Measurements from ENCODE around the gene RPL22L1. TPM values are rescaled to one million over a fixed set of nuclear protein-coding genes. Genes with fewer than 3 reads are reported as not detected.
A peak's percentile ranks its signal among the peaks of the same experiment; 100 is the strongest.

RPL22L1 gene
- total RNA-seq (168 and 173 TPM in 2 replicates), polyA plus RNA-seq (40.2 and 63.1 TPM in 2 replicates)

DNA sequence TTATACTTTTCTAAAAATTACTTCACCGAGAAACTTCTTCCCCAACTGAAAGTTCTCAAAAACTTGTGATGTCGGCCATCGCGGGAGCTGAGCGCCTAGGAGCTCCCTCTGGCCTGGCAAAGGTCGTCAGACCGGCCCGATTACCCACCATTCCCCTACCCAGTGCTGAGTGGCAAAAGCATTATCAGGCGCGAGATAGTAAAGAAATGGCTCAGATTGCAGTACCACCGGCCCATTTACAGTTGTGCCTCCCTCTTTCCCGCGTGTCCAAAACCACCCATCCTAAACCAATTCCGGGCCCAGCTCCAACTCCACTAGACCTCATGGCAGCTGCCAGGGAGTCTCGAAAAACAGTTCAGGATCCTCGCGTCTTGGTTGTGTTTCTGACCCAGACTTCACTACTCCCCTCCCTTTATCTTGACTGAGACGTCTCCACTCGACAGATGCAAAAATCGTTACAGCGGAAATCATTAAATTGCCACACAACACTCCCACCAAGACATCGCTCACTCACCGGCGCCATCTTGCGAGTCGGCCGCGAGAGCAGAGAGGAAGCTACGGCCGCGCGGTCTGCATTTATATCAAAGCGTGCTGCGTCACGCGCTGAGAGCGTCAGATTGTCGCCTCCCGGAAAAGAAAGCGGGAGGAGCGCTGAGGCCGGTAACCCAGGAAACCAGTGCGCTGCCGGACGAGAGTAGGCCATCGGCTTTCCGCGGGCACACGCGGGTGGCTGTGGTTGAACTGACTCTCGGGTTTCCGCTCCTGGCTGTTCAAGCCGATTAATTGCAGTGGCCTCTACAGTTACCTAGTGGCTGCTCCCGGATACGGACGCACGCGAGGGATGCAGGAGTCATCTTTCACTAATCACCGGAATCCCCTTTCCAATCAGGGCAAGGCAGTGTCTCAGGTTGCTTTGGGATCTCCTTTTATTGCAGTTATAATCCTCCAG lies at the start of gene RPL22L1:
TSS of gene RPL22L1 (minus strand) at position 551 of the 949 bp plus-strand sequence. CDS start at position 523, 28 bp downstream.
- Histone ChIP-seq H3K79me2 (peaks cover 19% of the 10 kb centered on the region), H3K27me3 (no peaks in the 10 kb centered on the region), H3K27ac (peak within 1 kb of the TSS; percentile 91), H3K36me3 (replicated peaks; ENCODE audit: insufficient read depth, low read depth) (no peaks in the 10 kb centered on the region), H3K4me2 (peak within 1 kb of the TSS; percentile 86), H3K4me3 (peak within 1 kb of the TSS; percentile 56), H3K9me2 (replicated peaks; ENCODE audit: insufficient read depth) (no peaks in the 10 kb centered on the region), H4K20me1 (ENCODE audit: insufficient read depth, poor library complexity, severe bottlenecking) (no peaks in the 10 kb centered on the region), H2AFZ (peak within 1 kb of the TSS; percentile 43), H3K4me1 (ENCODE audit: insufficient read depth) (peaks cover 8% of the 10 kb centered on the region), H3K9me3 (ENCODE audit: low read depth) (no peaks in the 10 kb centered on the region)
- DNase-seq (ENCODE audit: low spot score): peak; percentile 96
- TF ChIP-seq EZH2 (IDR thresholded peaks at IDR 0.05; ENCODE audit: borderline replicate concordance) (no peak), EZH2phosphoT487 (IDR thresholded peaks at IDR 0.05; ENCODE audit: low read depth, severe bottlenecking, unreplicated experiment) (no peak)
- TF ChIP-seq, protein P1, sequence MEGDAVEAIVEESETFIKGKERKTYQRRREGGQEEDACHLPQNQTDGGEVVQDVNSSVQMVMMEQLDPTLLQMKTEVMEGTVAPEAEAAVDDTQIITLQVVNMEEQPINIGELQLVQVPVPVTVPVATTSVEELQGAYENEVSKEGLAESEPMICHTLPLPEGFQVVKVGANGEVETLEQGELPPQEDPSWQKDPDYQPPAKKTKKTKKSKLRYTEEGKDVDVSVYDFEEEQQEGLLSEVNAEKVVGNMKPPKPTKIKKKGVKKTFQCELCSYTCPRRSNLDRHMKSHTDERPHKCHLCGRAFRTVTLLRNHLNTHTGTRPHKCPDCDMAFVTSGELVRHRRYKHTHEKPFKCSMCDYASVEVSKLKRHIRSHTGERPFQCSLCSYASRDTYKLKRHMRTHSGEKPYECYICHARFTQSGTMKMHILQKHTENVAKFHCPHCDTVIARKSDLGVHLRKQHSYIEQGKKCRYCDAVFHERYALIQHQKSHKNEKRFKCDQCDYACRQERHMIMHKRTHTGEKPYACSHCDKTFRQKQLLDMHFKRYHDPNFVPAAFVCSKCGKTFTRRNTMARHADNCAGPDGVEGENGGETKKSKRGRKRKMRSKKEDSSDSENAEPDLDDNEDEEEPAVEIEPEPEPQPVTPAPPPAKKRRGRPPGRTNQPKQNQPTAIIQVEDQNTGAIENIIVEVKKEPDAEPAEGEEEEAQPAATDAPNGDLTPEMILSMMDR (IDR thresholded peaks at IDR 0.05; ENCODE audit: poor library complexity): peak; percentile 30
- under 1% methylated on average over 59 of the region's 59 CpGs for WGBS (ENCODE audit: low lambda C conversion rate, missing lambda C conversion rate)

DNA sequence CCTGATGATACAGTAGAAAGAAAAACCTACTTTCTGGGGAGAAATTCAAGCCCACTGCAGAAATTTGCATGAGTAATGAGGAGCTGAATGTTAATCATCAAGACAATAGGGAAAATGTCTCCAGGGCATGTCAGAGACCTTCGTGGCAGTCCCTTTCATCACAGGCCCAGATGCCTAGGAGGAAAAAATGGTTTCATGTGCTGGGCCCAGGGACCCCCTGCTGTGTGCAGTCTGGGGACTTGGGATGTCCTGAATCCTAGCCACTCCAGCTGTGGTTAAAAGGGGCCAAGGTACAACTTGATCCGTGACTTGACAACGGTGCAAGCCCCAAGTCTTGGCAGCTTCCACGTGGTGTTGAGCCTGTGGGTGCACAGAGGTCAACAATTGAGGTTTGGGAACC lies 48.7 kb upstream of the RPL22L1 start:
- Histone ChIP-seq H2AFZ (no peak overlapping the region), H3K27ac (no peak overlapping the region), H3K9me2 (replicated peaks; ENCODE audit: insufficient read depth) (no peaks in the 10 kb centered on the region), H3K4me3 (no peak overlapping the region), H3K79me2 (no peaks in the 10 kb centered on the region), H3K9me3 (ENCODE audit: low read depth) (no peaks in the 10 kb centered on the region), H4K20me1 (ENCODE audit: insufficient read depth, poor library complexity, severe bottlenecking) (no peaks in the 10 kb centered on the region), H3K4me1 (ENCODE audit: insufficient read depth) (no peaks in the 10 kb centered on the region), H3K4me2 (no peak overlapping the region), H3K27me3 (no peaks in the 10 kb centered on the region), H3K36me3 (replicated peaks; ENCODE audit: insufficient read depth, low read depth) (no peaks in the 10 kb centered on the region)
- no peak for DNase-seq (ENCODE audit: low spot score)
- WGBS (ENCODE audit: low lambda C conversion rate, missing lambda C conversion rate): 80% methylated on average over 4 of the region's 4 CpGs
- TF ChIP-seq EZH2phosphoT487 (IDR thresholded peaks at IDR 0.05; ENCODE audit: low read depth, severe bottlenecking, unreplicated experiment) (no peak), EZH2 (IDR thresholded peaks at IDR 0.05; ENCODE audit: borderline replicate concordance) (no peak)
- TF ChIP-seq, protein P1 (IDR thresholded peaks at IDR 0.05; ENCODE audit: poor library complexity): no peak

DNA sequence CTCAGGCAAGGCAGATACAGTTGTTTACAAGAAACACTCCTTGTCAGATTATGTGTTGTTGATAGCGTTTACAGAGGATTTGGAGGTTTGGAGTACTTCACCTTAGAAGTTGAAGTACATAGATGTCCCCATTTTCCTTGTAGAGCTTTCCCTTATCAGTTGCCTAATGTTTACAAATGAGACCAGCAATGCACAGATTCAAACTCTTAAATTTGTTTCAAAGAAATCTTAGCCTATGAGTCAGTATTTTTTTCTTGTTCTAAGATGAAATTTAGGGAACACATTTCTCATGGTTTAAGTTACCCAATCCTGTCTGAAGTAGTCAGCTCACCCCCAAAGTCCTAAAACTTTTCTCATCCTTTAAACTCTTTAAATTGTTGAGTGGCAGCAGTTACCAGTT lies 44.7 kb upstream of the RPL22L1 start:
- Histone ChIP-seq H3K4me3 (no peak overlapping the region), H3K36me3 (replicated peaks; ENCODE audit: insufficient read depth, low read depth) (no peaks in the 10 kb centered on the region), H3K4me2 (no peak overlapping the region), H3K9me3 (ENCODE audit: low read depth) (no peaks in the 10 kb centered on the region), H3K27me3 (no peaks in the 10 kb centered on the region), H3K79me2 (no peaks in the 10 kb centered on the region), H3K4me1 (ENCODE audit: insufficient read depth) (no peaks in the 10 kb centered on the region), H4K20me1 (ENCODE audit: insufficient read depth, poor library complexity, severe bottlenecking) (no peaks in the 10 kb centered on the region), H2AFZ (no peak overlapping the region), H3K9me2 (replicated peaks; ENCODE audit: insufficient read depth) (no peaks in the 10 kb centered on the region), H3K27ac (no peak overlapping the region)
- DNase-seq (ENCODE audit: low spot score): no peak
- TF ChIP-seq, protein P1 (IDR thresholded peaks at IDR 0.05; ENCODE audit: poor library complexity): no peak
- no peak for TF ChIP-seq EZH2 (IDR thresholded peaks at IDR 0.05; ENCODE audit: borderline replicate concordance)
- no peak for TF ChIP-seq EZH2phosphoT487 (IDR thresholded peaks at IDR 0.05; ENCODE audit: low read depth, severe bottlenecking, unreplicated experiment)
- 0% methylated on average over 1 of the region's 1 CpG for WGBS (ENCODE audit: low lambda C conversion rate, missing lambda C conversion rate)
